AG09309 (cell line): ENCODE data around the gene ATG13.

Source experiments
- DNase-seq: peaks from one replicate; pipeline ENCODE4 v3.0.0-alpha.2; 2010; ENCODE audit warnings: low read depth
- H3K4me3 ChIP-seq: 2 replicates; pipeline ENCODE4 v1.5.1; 2011; ENCODE audit warnings: mild to moderate bottlenecking, low read depth, low read length, moderate library complexity; ENCODE audit not compliant: control insufficient read depth
- TF ChIP-seq, protein P1 (sequence below): IDR thresholded peaks from 2 replicates; pipeline ENCODE4 v1.5.1; 2011; ENCODE audit warnings: mild to moderate bottlenecking, low read depth, low read length, inconsistent platforms; ENCODE audit not compliant: insufficient read depth, control insufficient read depth; ENCODE audit errors: missing control alignments

Gene ATG13

DNA sequence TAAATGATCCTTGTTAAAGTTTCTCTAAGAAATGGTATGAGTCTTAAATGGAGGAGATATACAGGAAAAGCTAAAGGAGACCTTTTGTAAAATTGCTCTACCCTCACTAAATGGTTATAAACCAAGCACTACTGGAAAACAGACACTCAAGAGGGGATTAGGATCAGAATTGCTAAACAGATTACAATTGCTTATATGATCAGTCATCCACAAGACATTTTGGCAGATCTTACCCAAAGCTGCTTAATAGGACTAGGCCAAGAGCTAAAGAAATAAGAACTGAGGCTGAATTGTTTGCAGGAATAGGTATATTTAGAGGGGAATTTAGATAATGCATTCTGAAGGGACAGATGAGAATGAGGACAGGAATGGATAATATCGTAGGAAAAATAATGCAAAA, 9.8 kb upstream of the ATG13 start:
- H3K4me3 ChIP-seq, result no peak overlapping the region
- no peak for DNase-seq
- TF ChIP-seq, protein P1, sequence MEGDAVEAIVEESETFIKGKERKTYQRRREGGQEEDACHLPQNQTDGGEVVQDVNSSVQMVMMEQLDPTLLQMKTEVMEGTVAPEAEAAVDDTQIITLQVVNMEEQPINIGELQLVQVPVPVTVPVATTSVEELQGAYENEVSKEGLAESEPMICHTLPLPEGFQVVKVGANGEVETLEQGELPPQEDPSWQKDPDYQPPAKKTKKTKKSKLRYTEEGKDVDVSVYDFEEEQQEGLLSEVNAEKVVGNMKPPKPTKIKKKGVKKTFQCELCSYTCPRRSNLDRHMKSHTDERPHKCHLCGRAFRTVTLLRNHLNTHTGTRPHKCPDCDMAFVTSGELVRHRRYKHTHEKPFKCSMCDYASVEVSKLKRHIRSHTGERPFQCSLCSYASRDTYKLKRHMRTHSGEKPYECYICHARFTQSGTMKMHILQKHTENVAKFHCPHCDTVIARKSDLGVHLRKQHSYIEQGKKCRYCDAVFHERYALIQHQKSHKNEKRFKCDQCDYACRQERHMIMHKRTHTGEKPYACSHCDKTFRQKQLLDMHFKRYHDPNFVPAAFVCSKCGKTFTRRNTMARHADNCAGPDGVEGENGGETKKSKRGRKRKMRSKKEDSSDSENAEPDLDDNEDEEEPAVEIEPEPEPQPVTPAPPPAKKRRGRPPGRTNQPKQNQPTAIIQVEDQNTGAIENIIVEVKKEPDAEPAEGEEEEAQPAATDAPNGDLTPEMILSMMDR, result no peak

DNA sequence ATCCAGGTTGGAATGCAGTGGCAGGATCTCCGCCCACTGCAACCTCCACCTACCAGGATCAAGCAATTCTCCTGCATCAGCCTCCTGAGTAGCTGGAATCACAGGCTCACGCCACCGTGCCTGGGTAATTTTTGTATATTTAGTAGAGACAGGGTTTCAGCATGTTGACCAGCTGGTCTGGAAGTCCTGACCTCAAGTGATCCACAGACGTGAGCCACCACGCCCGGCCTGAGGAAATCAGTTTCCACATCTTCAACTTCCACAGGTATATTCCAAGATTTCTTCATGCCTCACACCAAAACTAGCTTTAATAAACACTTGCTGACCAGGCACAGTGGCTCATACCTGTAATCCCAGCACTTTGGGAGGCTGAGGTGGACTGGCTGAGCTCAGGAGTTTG, 8.0 kb upstream of the ATG13 start:
- no peak for DNase-seq
- H3K4me3 ChIP-seq, result no peak overlapping the region
- TF ChIP-seq, protein P1, result no peak

DNA sequence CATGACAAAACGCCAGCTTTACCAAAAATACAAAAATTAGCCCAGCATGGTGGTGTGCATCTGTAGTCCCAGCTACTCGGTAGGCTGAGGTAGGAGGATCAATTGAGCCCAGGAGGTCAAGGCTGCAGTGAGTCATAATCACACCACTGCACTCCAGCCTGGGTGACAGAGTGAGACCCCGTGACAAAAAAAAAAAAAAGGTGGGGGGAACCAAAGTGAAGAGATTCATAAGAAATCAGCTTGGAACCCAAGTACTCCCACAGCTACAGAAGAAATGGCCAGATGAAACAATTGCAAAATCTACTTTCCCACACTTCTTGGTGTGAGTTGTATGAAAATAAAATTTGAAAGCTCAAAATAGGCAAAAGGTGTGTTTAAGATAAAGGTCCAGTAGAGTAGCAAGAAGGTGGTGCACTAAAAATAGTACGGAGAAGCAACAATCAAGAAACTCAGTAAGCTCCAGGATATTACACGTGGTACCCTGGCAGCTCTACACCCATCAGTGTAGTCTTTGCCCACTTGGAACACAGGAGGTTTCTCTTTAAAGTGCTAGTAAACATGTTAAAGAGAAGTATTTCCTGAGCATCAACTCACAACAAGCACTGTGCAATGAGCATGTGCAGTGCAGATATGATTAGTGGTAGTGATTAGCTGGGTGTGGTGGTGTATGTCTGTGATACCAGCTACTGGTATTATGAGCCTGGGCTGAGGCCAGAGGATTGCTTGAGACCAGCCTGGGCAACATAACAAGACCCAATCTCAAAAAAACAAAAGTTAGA, 5.6 kb upstream of the ATG13 start:
- H3K4me3 ChIP-seq, result no peak overlapping the region
- TF ChIP-seq, protein P1, result no peak
- no peak for DNase-seq

- TF ChIP-seq, protein P1, result no peak
- H3K4me3 ChIP-seq, result no peak overlapping the region
- no peak for DNase-seq
Measured at GRCh38 chr11:46612326-46612725, 5.0 kb upstream of the ATG13 start.

- no peak overlapping the region for H3K4me3 ChIP-seq
- DNase-seq, result no peak
- TF ChIP-seq, protein P1, result no peak
Measured at GRCh38 chr11:46615756-46616155, 1.6 kb upstream of the ATG13 start.

GRCh38 chr11:46616551-46617133, 711 bp upstream of the ATG13 start:
- peak overlapping the region; percentile 72 for H3K4me3 ChIP-seq
- TF ChIP-seq, protein P1, result no peak
- DNase-seq, result no peak
